C4-2B (cell line): ENCODE results near the gene ANKS6.

Experiments
- H3K27ac ChIP-seq: fragments of 450-650 bp; 2 replicates; pipeline ENCODE4 v1.5.1; 2017
- CTCF ChIP-seq: fragments of 450-650 bp; conservative IDR thresholded peaks from 2 replicates; pipeline ENCODE4 v1.5.1; 2017; ENCODE audit warnings: mild to moderate bottlenecking
- ZFX ChIP-seq: fragments of 450-650 bp; IDR thresholded peaks from 2 replicates; pipeline ENCODE4 v1.6.1; 2017

ANKS6 gene

GRCh38 chr9:98786750-98787510 lies 9.4 kb downstream of the ANKS6 start:
- TF ChIP-seq CTCF = no peak
- no peak for TF ChIP-seq ZFX
- H3K27ac ChIP-seq = no peak overlapping the region

DNA sequence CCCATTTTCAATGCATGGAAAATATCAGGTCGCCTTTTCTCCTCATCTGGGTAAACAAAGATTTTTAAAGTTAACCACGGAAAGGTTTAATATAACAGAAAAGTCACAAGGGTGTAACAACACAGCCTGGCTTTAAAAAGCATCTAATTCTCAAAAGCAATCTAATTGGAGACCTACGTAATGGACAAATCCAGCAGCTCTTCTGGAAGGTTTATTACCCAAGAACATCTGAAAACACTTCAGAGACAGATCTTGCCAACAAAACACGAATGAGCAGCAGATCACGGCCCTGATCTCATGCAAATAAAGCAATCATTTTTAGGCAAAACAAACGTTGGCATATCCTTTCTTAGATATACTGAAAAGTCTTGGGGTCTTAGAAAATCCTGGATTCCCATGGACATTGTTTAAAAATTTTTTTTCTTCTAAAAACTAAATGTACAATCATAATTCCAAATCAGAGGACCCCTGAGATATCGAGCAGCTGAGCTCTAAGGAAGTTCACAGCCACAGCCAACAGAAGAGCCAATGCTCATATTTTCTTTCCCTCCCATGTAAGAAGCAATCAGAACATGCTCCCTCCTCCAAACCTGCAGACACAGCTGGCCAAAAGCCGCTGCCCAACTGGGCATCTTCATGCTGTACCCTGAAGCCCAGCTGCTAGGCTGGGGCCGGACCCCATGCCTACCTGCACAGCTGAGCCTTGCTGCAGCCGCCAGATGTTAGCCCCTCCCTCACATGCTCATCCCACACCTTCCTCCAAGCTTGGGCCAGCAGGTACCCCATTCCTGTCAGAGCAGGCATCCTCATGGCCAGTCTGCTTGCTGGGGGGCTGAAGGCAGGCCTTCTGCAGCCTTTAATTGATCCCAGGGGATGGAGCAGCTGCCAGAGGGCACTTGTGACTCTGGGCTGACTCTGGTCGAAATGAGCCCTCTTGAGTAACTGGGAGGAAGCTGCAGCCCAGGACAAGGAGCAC lies 11.2 kb downstream of the ANKS6 start:
- TF ChIP-seq ZFX (no peak), CTCF (no peak)
- H3K27ac ChIP-seq = no peak overlapping the region

DNA sequence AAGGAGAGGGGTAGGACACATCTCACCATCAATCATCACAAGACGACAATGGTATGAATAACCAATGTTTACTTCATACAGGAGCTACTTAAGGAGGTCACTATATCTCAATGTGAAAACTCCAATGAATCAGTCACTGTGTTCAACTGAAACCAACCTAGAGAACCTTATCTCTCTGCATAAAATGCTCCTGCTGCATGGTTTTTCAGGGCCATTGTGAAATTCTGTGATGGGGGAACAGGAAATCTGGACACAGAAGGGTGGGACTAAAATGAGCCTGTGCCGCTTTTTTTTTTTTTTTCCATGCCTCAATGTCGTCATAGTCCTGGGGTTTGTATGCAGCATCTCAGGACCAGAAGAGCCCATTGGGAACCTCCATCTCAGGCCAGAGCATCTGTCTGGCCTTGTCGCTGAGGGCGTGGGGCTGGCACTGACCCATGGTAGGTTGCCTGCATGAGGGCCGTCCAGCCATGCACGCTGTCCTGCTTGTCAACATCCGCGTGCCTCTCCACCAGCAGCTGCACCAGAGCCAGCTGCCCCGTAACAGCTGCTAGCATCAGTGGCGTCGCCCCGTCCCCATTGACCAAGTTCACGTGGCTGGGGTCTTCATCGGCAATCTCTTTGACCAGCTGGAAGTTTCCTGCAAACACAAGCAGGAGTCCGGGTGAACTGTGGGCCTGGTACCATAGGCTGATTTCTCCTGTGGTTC lies 12.7 kb downstream of the ANKS6 start:
- H3K27ac ChIP-seq = no peak overlapping the region
- TF ChIP-seq CTCF (no peak), ZFX (no peak)

- TF ChIP-seq CTCF = no peak
- TF ChIP-seq ZFX = no peak
Measured at GRCh38 chr9:98781588-98782383, 14.6 kb downstream of the ANKS6 start.

GRCh38 chr9:98780059-98780749 lies 16.2 kb downstream of the ANKS6 start:
- no peak overlapping the region for H3K27ac ChIP-seq
- TF ChIP-seq CTCF = no peak
- TF ChIP-seq ZFX = no peak

More at GRCh38 chr9:98781588-98782383, 14.6 kb downstream of the ANKS6 start:
- H3K27ac ChIP-seq = no peak overlapping the region
